Peyer's patch (tissue), 4 donors: ENCODE results near the gene SAE1. TPM values are rescaled to one million over a fixed set of nuclear protein-coding genes. Genes with fewer than 3 reads are reported as not detected.

ENCODE experiments used
- DNase-seq, 3 donors: peaks; one replicate each; pipeline ENCODE4 v3.0.0-alpha.2; 2017 to 2019
- H3K27ac ChIP-seq, 4 donors: fragments of 200-600 bp; sonication (generic); one replicate each; pipeline ENCODE4 v1.5.1; 2016 to 2019
- H3K27me3 ChIP-seq, 2 donors: fragments of 200-600 bp; sonication (generic); one replicate each; pipeline ENCODE4 v1.5.1; 2019
- H3K36me3 ChIP-seq, 3 donors: fragments of 200-600 bp; sonication (generic); one replicate each; pipeline ENCODE4 v1.5.1; 2016 to 2019
- H3K4me1 ChIP-seq, 4 donors: fragments of 200-600 bp; sonication (generic); one replicate each; pipeline ENCODE4 v1.5.1; 2016 to 2019
- H3K4me3 ChIP-seq, 4 donors: fragments of 200-600 bp; sonication (generic); 1 replicate in 3 of 4; 2 replicates in 1 of 4; pipeline ENCODE4 v1.5.1; 2016 to 2019; ENCODE audit warnings: mild to moderate bottlenecking in 1 of 4
- H3K9me3 ChIP-seq, 4 donors: fragments of 200-600 bp; sonication (generic); one replicate each; pipeline ENCODE4 v1.5.1; 2016 to 2019; ENCODE audit warnings: mild to moderate bottlenecking in 1 of 4
- POLR2A ChIP-seq, 2 donors: fragments of 450-650 bp; IDR thresholded peaks; one replicate each; pipeline ENCODE4 v1.5.1; 2017; ENCODE audit warnings: antibody characterized with exemption in 2 of 2, mild to moderate bottlenecking in 2 of 2, moderate library complexity in 2 of 2
- total RNA-seq, 4 donors: library from RNA; depleted of rRNA; stranded (reverse); fragments of >200 nt; gene quantifications; one replicate each; pipeline ENCODE4 v1.1.0, GENCODE V29; 2016
- TF ChIP-seq, protein P1 (sequence below), 6 experiments: fragments of 450-650 bp in 4 of 6; fragments of 200-600 bp in 2 of 6; sonication (generic) in 1 of 6; IDR thresholded peaks; one replicate each; pipeline ENCODE4 v1.5.1; 2017 to 2019; ENCODE audit warnings: antibody characterized with exemption in 6 of 6, mild to moderate bottlenecking in 3 of 6, moderate library complexity in 1 of 6

SAE1 gene
- total RNA-seq, 4 donors from 2014 or later = 35.9 to 73.4 (median 40.3) TPM

DNA sequence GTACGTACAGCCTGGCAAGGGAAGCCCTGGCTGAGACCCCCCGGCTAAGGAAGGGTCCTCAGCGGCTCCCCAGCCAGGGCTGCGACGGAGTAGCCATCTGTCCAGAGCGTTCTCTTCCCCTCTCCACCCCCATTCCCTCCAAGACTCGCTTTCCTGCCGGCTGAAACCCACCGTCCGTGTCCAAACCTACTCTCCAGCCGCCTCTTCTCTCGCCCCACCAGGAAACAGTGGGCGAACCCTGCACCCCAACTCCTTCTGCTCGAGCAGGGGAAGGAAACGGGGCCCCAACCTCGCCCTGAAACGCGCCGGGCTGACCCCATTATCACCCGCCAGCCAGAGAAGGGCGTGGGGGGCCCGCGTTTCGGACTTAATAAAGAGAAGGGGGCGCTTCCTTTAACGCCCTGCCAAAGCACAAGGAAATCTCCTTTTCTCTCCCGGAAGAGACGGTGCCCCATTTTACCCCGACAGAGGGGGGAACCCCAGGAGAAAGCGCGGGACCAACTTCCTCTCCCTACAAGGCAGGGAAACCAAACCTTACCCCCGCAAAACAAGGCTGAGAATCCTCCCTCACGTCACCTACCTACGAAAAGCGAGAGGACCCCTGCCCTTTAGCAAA, 19.5 kb upstream of the SAE1 start:
- H3K27ac ChIP-seq = peak overlapping the region; percentile 98 to 100 (median 99)
- peak; percentile 50 to 73 (median 69) for DNase-seq
- H3K27me3 ChIP-seq = no peaks in the 10 kb centered on the region
- H3K36me3 ChIP-seq = no peaks in the 10 kb centered on the region
- peak overlapping the region; percentile 88 to 99 (median 95) for H3K4me3 ChIP-seq
- H3K4me1 ChIP-seq = peaks cover 0 to 47% (median 14%) of the 10 kb centered on the region in 4 donors
- TF ChIP-seq POLR2A (IDR thresholded peaks at IDR 0.05) = no peak
- TF ChIP-seq, protein P1, sequence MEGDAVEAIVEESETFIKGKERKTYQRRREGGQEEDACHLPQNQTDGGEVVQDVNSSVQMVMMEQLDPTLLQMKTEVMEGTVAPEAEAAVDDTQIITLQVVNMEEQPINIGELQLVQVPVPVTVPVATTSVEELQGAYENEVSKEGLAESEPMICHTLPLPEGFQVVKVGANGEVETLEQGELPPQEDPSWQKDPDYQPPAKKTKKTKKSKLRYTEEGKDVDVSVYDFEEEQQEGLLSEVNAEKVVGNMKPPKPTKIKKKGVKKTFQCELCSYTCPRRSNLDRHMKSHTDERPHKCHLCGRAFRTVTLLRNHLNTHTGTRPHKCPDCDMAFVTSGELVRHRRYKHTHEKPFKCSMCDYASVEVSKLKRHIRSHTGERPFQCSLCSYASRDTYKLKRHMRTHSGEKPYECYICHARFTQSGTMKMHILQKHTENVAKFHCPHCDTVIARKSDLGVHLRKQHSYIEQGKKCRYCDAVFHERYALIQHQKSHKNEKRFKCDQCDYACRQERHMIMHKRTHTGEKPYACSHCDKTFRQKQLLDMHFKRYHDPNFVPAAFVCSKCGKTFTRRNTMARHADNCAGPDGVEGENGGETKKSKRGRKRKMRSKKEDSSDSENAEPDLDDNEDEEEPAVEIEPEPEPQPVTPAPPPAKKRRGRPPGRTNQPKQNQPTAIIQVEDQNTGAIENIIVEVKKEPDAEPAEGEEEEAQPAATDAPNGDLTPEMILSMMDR (IDR thresholded peaks at IDR 0.05) = no peak
- no peaks in the 10 kb centered on the region for H3K9me3 ChIP-seq

- TF ChIP-seq, protein P1 (IDR thresholded peaks at IDR 0.05) = peak in 1 of 6 experiments; percentile 9
- TF ChIP-seq POLR2A (IDR thresholded peaks at IDR 0.05) = no peak
Measured at GRCh38 chr19:47111682-47112165, 18.9 kb upstream of the SAE1 start.

DNA sequence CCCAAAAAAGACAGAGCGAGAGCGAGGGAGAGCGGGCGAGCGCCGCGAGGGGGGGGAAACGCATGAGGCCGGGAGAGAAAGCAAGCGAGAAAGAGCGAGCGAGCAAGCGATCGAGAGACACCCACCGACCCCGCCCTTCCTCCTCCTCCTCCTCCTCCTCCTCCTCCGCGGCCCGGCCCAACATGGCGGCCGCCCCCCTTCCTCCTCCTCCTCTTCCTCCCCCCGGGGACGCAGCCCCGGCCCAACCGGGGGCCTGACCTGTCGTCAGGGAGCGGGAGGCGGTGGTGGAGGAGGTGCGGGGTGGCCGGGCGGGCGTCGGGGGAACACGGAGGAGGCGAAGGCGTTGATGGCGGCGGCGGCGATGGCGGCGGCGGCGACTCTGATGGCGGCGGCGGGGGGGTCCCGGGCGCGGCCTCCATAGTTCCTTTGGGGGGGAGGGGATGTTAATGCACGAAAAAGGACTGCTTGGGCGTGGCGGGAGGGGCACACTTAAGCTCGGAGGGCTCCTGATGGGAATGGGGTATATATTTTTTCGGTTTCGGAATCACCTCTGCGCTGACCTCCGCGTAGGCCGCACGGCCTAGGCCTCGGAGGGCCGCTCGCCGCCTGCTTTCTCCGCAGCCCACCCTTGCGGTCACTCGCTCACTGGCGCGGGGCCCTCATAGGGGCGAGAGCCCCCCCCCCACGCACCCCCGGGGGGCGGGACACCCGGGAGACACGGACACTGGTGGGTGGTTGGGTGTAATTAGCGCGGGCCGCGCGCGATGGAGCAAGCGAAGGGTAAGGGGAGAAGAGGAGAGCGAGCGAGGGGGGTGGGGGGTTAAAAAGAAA, 18.3 kb upstream of the SAE1 start:
- Histone ChIP-seq H3K4me1 (peaks cover 0 to 34% (median 9%) of the 10 kb centered on the region in 4 donors), H3K27ac (peak overlapping the region; percentile 98 to 100 (median 99)), H3K4me3 (peak overlapping the region; percentile 88 to 99 (median 95)), H3K36me3 (no peaks in the 10 kb centered on the region), H3K27me3 (no peaks in the 10 kb centered on the region), H3K9me3 (no peaks in the 10 kb centered on the region)
- peak; percentile 84 to 94 (median 89) for DNase-seq
- TF ChIP-seq POLR2A (IDR thresholded peaks at IDR 0.05) = peak; percentile 72 to 82
- TF ChIP-seq, protein P1 (IDR thresholded peaks at IDR 0.05) = no peak

More at GRCh38 chr19:47111682-47112165, 18.9 kb upstream of the SAE1 start:
- no peak for DNase-seq
- peak overlapping the region; percentile 98 to 100 (median 99) for H3K27ac ChIP-seq
- no peaks in the 10 kb centered on the region for H3K36me3 ChIP-seq
- H3K4me1 ChIP-seq = peaks cover 0 to 40% (median 12%) of the 10 kb centered on the region in 4 donors
- no peaks in the 10 kb centered on the region for H3K9me3 ChIP-seq
- H3K4me3 ChIP-seq = peak overlapping the region; percentile 88 to 99 (median 95)
- no peaks in the 10 kb centered on the region for H3K27me3 ChIP-seq

- H3K36me3 ChIP-seq = no peaks in the 10 kb centered on the region
- peak; percentile 98 to 100 (median 99) for DNase-seq
- H3K4me3 ChIP-seq = peak within 1 kb of the TSS; percentile 88 to 99 (median 95)
- peak; percentile 72 to 94 for TF ChIP-seq POLR2A (IDR thresholded peaks at IDR 0.05)
- TF ChIP-seq, protein P1 (IDR thresholded peaks at IDR 0.05) = peak in 2 of 6 experiments; percentile 2 to 3
- peaks cover 0 to 25% (median 5%) of the 10 kb centered on the region in 4 donors for H3K4me1 ChIP-seq
- no peaks in the 10 kb centered on the region for H3K27me3 ChIP-seq
- H3K27ac ChIP-seq = peak within 1 kb of the TSS; percentile 98 to 100 (median 99)
- no peaks in the 10 kb centered on the region for H3K9me3 ChIP-seq
Measured at GRCh38 chr19:47112997-47113849, 17.4 kb upstream of the SAE1 start, which contains the start of gene ZC3H4. TSS of gene ZC3H4 (minus strand) at chr19:47113776. CDS start at chr19:47112584, 1,192 bp downstream.
